ENCODE measurements around the gene RIMS1. TPM values are rescaled to one million over a fixed set of nuclear protein-coding genes. Genes with fewer than 3 reads are reported as not detected.

Gene RIMS1
- total RNA-seq, 4 donors from 2014 or later = 0.10 to 1.4 (median 1.1) TPM; not detected in 1

DNA sequence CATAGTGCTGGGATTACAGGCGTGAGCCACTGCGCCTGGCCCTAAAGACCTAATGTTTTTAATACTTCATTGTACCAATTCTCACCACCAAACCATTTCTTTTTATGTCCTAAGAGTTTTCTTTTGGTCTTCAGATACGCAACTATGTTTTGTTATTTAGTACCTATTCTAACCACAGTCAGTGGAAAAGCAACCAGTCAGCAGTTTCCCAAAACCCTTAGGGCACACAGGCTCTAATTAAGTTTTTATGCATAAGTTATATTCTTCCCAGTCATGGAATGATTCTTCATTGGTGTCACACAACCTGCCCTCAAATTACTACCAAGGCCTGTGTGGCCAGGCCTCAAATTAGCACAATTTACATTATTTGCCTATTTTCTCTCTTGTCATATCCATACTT lies 487.8 kb downstream of the RIMS1 start:
- H3K4me1 ChIP-seq = no peaks in the 10 kb centered on the region
- ATAC-seq (no peak), DNase-seq (no peak)
- no peaks in the 10 kb centered on the region for H3K36me3 ChIP-seq
- H3K27me3 ChIP-seq = no peaks in the 10 kb centered on the region
- intact Hi-C loops (cut with DNase I; ENCODE audit: low total_unique reads) = no loop called here
- TF ChIP-seq POLR2A (IDR thresholded peaks at IDR 0.05) = no peak
- TF ChIP-seq, protein P1, sequence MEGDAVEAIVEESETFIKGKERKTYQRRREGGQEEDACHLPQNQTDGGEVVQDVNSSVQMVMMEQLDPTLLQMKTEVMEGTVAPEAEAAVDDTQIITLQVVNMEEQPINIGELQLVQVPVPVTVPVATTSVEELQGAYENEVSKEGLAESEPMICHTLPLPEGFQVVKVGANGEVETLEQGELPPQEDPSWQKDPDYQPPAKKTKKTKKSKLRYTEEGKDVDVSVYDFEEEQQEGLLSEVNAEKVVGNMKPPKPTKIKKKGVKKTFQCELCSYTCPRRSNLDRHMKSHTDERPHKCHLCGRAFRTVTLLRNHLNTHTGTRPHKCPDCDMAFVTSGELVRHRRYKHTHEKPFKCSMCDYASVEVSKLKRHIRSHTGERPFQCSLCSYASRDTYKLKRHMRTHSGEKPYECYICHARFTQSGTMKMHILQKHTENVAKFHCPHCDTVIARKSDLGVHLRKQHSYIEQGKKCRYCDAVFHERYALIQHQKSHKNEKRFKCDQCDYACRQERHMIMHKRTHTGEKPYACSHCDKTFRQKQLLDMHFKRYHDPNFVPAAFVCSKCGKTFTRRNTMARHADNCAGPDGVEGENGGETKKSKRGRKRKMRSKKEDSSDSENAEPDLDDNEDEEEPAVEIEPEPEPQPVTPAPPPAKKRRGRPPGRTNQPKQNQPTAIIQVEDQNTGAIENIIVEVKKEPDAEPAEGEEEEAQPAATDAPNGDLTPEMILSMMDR (IDR thresholded peaks at IDR 0.05 in 4 of 5, conservative IDR thresholded peaks at IDR 0.05 in 1 of 5) = no peak
- in situ Hi-C loops (cut with MboI; ENCODE audit: low sequenced_read_pairs in 4 of 4) = no loop called here
- no peak overlapping the region for H3K27ac ChIP-seq
- H3K9me3 ChIP-seq = no peaks in the 10 kb centered on the region
- no peak overlapping the region for H3K4me3 ChIP-seq

DNA sequence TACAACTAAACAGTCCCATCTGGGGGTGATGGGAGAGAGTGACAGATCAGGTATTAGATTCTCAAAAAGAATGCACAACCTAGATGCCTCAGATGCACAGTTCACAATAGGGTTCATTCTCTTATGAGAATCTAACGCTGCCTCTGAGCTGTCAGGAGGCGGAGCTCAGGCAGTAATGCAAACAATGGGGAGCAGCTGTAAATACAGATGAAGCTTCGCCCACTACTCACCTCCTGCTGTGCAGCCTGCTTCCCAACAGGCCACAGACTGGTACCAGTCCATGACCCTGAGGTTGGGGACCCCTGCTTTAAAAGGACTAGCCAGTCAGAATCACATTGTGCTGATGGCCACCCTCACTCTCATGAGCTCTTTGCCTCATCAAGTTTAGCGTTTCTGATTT lies 488.5 kb downstream of the RIMS1 start:
- no peak for TF ChIP-seq POLR2A (IDR thresholded peaks at IDR 0.05)
- TF ChIP-seq, protein P1 (IDR thresholded peaks at IDR 0.05 in 4 of 5, conservative IDR thresholded peaks at IDR 0.05 in 1 of 5) = no peak
- ATAC-seq (no peak), DNase-seq (no peak)

GRCh38 chr6:72376736-72377135 lies 490.4 kb downstream of the RIMS1 start:
- Histone ChIP-seq H3K4me1 (no peaks in the 10 kb centered on the region), H3K9me3 (no peaks in the 10 kb centered on the region), H3K36me3 (no peaks in the 10 kb centered on the region), H3K27ac (no peak overlapping the region), H3K4me3 (no peak overlapping the region), H3K27me3 (no peaks in the 10 kb centered on the region)
- TF ChIP-seq, protein P1 (IDR thresholded peaks at IDR 0.05 in 4 of 5, conservative IDR thresholded peaks at IDR 0.05 in 1 of 5) = no peak
- no peak for TF ChIP-seq POLR2A (IDR thresholded peaks at IDR 0.05)
- in situ Hi-C loops (cut with MboI; ENCODE audit: low sequenced_read_pairs in 4 of 4) = no loop called here
- intact Hi-C loops (cut with DNase I; ENCODE audit: low total_unique reads) = no loop called here
- ATAC-seq (no peak), DNase-seq (no peak)

More for the DNA sequence above, 488.5 kb downstream of the RIMS1 start:
- intact Hi-C loops (cut with DNase I; ENCODE audit: low total_unique reads) (no loop called here), in situ Hi-C loops (cut with MboI; ENCODE audit: low sequenced_read_pairs in 4 of 4) (no loop called here)
- Histone ChIP-seq H3K36me3 (no peaks in the 10 kb centered on the region), H3K4me3 (no peak overlapping the region), H3K9me3 (no peaks in the 10 kb centered on the region), H3K27me3 (no peaks in the 10 kb centered on the region), H3K27ac (no peak overlapping the region), H3K4me1 (no peaks in the 10 kb centered on the region)

DNA sequence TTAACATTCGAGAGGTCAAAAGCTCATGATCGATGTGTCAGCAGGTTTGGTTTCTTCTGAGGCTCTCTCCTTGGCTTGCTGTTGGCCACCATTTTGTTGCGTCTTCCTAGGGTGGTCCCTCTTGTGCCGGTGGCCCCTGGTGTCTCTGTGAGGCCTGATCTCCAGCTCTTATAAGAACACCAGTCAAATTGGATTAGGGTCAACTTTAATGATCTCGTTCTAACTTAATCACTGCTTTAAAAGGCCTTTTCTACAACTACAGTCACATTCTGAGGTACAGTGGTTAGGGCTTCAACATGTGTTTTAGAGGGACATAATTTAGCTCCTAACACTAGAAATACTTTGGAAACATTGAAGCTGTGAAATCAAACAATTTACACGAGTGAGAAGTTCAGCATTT lies 494.7 kb downstream of the RIMS1 start:
- Histone ChIP-seq H3K27me3 (no peaks in the 10 kb centered on the region), H3K27ac (no peak overlapping the region), H3K4me3 (no peak overlapping the region), H3K4me1 (no peaks in the 10 kb centered on the region), H3K36me3 (no peaks in the 10 kb centered on the region), H3K9me3 (no peaks in the 10 kb centered on the region)
- in situ Hi-C loops (cut with MboI; ENCODE audit: low sequenced_read_pairs in 4 of 4) = no loop called here
- DNase-seq (no peak), ATAC-seq (no peak)
- intact Hi-C loops (cut with DNase I; ENCODE audit: low total_unique reads) = no loop called here
- TF ChIP-seq, protein P1 (IDR thresholded peaks at IDR 0.05 in 4 of 5, conservative IDR thresholded peaks at IDR 0.05 in 1 of 5) = no peak

Measured in gastrocnemius medialis (tissue), 4 donors.